ENCODE data around the gene CYLD.

DNA sequence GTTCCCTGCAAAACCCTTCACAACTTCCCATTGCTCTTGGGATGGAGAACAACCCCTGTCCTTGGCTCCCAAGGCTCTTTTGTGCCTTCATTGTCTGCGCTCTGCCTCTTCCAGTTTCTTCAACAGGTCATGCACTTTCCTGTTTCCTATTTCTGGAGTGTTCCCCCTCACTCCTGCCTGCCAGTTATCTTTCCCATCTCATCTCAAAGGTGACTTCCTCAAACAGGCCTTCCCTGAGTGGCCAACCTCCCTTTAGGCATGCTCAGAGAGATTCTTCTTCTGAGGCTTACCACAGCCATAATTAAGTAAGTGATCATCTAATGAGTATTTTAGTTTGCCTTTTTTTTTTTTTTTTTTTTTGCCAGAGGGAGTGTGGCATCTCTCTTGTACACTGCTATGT, 2.9 kb upstream of the CYLD start:
- TF ChIP-seq CTCF (tag by site-specific recombination; IDR thresholded peaks at IDR 0.05), result no peak
- TF ChIP-seq TCF7L2 (IDR thresholded peaks at IDR 0.05; ENCODE audit: borderline replicate concordance, low read depth, low read length), result no peak
- no peak for TF ChIP-seq ZNF274 (IDR thresholded peaks at IDR 0.05; ENCODE audit: low read length)
- TF ChIP-seq ZNF274 (tag by site-specific recombination; IDR thresholded peaks at IDR 0.05; ENCODE audit: borderline replicate concordance), result no peak
- TF ChIP-seq ZNF354C (tag by site-specific recombination; IDR thresholded peaks at IDR 0.05; ENCODE audit: borderline replicate concordance, low read depth), result no peak
- no peak for TF ChIP-seq ZNF341 (tag by site-specific recombination; IDR thresholded peaks at IDR 0.05; ENCODE audit: low read depth)
- TF ChIP-seq, protein P1, sequence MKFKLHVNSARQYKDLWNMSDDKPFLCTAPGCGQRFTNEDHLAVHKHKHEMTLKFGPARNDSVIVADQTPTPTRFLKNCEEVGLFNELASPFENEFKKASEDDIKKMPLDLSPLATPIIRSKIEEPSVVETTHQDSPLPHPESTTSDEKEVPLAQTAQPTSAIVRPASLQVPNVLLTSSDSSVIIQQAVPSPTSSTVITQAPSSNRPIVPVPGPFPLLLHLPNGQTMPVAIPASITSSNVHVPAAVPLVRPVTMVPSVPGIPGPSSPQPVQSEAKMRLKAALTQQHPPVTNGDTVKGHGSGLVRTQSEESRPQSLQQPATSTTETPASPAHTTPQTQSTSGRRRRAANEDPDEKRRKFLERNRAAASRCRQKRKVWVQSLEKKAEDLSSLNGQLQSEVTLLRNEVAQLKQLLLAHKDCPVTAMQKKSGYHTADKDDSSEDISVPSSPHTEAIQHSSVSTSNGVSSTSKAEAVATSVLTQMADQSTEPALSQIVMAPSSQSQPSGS (tag by site-specific recombination; IDR thresholded peaks at IDR 0.05; ENCODE audit: low read depth), result no peak
- TF ChIP-seq ZNF133 (tag by site-specific recombination; IDR thresholded peaks at IDR 0.05), result no peak

All from HEK293 (cell line).